Measurements from ENCODE around the gene HOXA2.

HOXA2 gene

GRCh38 chr7:27071622-27072390 is 30.7 kb downstream of the HOXA2 start:
- no peak for DNase-seq

GRCh38 chr7:27068259-27068658 is 34.2 kb downstream of the HOXA2 start:
- no peak for DNase-seq

- no peak for DNase-seq
These were observed 36.3 kb downstream of the HOXA2 start for GRCh38 chr7:27066148-27066547.

- no peak for DNase-seq
These were observed 36.8 kb downstream of the HOXA2 start for GRCh38 chr7:27065709-27066108.

- no peak for DNase-seq
These were observed 37.8 kb downstream of the HOXA2 start for GRCh38 chr7:27064661-27065060.

GRCh38 chr7:27064159-27064558 is 38.3 kb downstream of the HOXA2 start:
- DNase-seq, result peak; percentile 47

- no peak for DNase-seq
These were observed 39.5 kb downstream of the HOXA2 start for GRCh38 chr7:27062946-27063345.

- no peak for DNase-seq
These were observed 49.3 kb downstream of the HOXA2 start for GRCh38 chr7:27053153-27053552.

- no peak for DNase-seq
These were observed 51.0 kb downstream of the HOXA2 start for GRCh38 chr7:27051451-27051850.
